ENCODE results near the gene SIX2.

DNA sequence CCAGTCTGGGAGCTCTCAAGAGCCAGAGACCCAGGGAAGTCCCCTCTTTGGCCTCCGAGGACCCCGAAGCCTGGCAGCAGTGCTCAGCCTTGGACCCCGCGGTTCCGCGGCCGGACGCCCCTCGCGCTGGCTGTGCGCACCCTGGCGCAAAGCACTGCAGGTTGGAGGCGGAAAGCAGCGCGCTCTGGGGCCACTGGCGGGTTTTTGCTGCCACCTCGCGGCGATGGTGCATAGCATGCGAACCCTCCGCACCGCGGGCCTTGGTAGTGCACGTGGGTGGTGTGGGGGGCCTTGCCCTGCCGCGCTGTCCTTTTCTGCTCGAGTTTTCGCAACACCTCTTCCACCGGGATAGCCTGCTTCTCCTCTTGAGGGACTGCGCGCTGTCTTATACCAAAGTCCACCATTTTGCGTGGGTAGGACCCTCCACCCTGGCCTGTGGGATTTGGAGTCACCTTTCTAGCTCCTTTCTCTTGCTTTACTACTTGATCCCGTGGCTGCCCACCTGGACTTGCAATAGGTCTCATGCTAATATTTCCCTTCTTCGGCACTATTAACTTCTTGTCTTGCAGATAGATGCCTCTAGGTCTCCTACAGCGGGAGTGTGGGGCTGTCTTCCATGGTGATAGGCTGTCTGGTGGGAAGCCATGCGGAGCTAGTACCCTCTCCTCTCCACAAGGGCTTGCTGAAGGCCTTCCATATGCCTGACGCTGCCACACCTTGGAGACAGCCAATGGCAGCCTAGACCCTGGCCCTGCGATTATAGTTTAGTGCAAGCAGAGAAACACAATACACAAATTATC, 53.5 kb downstream of the SIX2 start:
- TF ChIP-seq RXRA (IDR thresholded peaks at IDR 0.05) = no peak
- no peak for TF ChIP-seq ZBTB33 (IDR thresholded peaks at IDR 0.05)
- TF ChIP-seq, protein P1, sequence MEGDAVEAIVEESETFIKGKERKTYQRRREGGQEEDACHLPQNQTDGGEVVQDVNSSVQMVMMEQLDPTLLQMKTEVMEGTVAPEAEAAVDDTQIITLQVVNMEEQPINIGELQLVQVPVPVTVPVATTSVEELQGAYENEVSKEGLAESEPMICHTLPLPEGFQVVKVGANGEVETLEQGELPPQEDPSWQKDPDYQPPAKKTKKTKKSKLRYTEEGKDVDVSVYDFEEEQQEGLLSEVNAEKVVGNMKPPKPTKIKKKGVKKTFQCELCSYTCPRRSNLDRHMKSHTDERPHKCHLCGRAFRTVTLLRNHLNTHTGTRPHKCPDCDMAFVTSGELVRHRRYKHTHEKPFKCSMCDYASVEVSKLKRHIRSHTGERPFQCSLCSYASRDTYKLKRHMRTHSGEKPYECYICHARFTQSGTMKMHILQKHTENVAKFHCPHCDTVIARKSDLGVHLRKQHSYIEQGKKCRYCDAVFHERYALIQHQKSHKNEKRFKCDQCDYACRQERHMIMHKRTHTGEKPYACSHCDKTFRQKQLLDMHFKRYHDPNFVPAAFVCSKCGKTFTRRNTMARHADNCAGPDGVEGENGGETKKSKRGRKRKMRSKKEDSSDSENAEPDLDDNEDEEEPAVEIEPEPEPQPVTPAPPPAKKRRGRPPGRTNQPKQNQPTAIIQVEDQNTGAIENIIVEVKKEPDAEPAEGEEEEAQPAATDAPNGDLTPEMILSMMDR (IDR thresholded peaks at IDR 0.05; ENCODE audit: low read depth, low read length, missing input control) = peak; percentile 75
- no peak for TF ChIP-seq MAX (IDR thresholded peaks at IDR 0.05)
- no peak for TF ChIP-seq SP1 (IDR thresholded peaks at IDR 0.05)
- no peak for TF ChIP-seq EGR1 (IDR thresholded peaks at IDR 0.05; ENCODE audit: low read depth in 2 of 2)
- no peak for TF ChIP-seq TAF1 (conservative IDR thresholded peaks at IDR 0.05)
- TF ChIP-seq YY1 (IDR thresholded peaks at IDR 0.05) = no peak
- TF ChIP-seq REST (IDR thresholded peaks at IDR 0.05) = no peak
- TF ChIP-seq FOXA1 (IDR thresholded peaks at IDR 0.05) = no peak
- TF ChIP-seq JUND (IDR thresholded peaks at IDR 0.05) = no peak
- TF ChIP-seq, protein P2, sequence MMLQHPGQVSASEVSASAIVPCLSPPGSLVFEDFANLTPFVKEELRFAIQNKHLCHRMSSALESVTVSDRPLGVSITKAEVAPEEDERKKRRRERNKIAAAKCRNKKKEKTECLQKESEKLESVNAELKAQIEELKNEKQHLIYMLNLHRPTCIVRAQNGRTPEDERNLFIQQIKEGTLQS (IDR thresholded peaks at IDR 0.05) = no peak
- peak; percentile 88 to 95 for TF ChIP-seq RAD21 (IDR thresholded peaks at IDR 0.05)
- TF ChIP-seq NR2F2 (IDR thresholded peaks at IDR 0.05) = no peak
